SKM-1 (cell line): ENCODE data around the gene NPPB.

Source experiments
- DNase-seq: peaks from one replicate; lab custom pipeline; 2025; ENCODE audit not compliant: unreplicated experiment; lab: John Stamatoyannopoulos, UW

The NPPB gene

GRCh38 chr1:11881749-11882441, 23.1 kb upstream of the NPPB start:
- DNase-seq, result no peak

GRCh38 chr1:11880911-11881748, 22.4 kb upstream of the NPPB start:
- no peak for DNase-seq

GRCh38 chr1:11880181-11880575, 21.4 kb upstream of the NPPB start:
- DNase-seq, result no peak

- no peak for DNase-seq
Observed at GRCh38 chr1:11879311-11880180, 20.8 kb upstream of the NPPB start.

- no peak for DNase-seq
Observed at GRCh38 chr1:11878891-11879190, 20.1 kb upstream of the NPPB start.

GRCh38 chr1:11878081-11878890, 19.5 kb upstream of the NPPB start:
- no peak for DNase-seq

GRCh38 chr1:11877074-11877473, 18.3 kb upstream of the NPPB start:
- no peak for DNase-seq

GRCh38 chr1:11875094-11875493, 16.3 kb upstream of the NPPB start:
- no peak for DNase-seq

- DNase-seq, result no peak
Observed at GRCh38 chr1:11874624-11875023, 15.9 kb upstream of the NPPB start.

GRCh38 chr1:11874258-11874562, 15.5 kb upstream of the NPPB start:
- no peak for DNase-seq

- DNase-seq, result no peak
Observed at GRCh38 chr1:11873395-11874257, 14.9 kb upstream of the NPPB start.

- DNase-seq, result no peak
Observed at GRCh38 chr1:11872545-11872944, 13.8 kb upstream of the NPPB start.

GRCh38 chr1:11869650-11870207, 11.0 kb upstream of the NPPB start:
- DNase-seq, result no peak

GRCh38 chr1:11869104-11869503, 10.4 kb upstream of the NPPB start:
- no peak for DNase-seq

- DNase-seq, result no peak
Observed at GRCh38 chr1:11868331-11868980, 9.7 kb upstream of the NPPB start.

- DNase-seq, result no peak
Observed at GRCh38 chr1:11862890-11863289, 4.1 kb upstream of the NPPB start.

- DNase-seq, result no peak
Observed at GRCh38 chr1:11860587-11860986, 1.8 kb upstream of the NPPB start.

- DNase-seq, result no peak
Observed at GRCh38 chr1:11860083-11860482, 1.3 kb upstream of the NPPB start.
